ENCODE measurements around the gene PIM1.

Gene PIM1

DNA sequence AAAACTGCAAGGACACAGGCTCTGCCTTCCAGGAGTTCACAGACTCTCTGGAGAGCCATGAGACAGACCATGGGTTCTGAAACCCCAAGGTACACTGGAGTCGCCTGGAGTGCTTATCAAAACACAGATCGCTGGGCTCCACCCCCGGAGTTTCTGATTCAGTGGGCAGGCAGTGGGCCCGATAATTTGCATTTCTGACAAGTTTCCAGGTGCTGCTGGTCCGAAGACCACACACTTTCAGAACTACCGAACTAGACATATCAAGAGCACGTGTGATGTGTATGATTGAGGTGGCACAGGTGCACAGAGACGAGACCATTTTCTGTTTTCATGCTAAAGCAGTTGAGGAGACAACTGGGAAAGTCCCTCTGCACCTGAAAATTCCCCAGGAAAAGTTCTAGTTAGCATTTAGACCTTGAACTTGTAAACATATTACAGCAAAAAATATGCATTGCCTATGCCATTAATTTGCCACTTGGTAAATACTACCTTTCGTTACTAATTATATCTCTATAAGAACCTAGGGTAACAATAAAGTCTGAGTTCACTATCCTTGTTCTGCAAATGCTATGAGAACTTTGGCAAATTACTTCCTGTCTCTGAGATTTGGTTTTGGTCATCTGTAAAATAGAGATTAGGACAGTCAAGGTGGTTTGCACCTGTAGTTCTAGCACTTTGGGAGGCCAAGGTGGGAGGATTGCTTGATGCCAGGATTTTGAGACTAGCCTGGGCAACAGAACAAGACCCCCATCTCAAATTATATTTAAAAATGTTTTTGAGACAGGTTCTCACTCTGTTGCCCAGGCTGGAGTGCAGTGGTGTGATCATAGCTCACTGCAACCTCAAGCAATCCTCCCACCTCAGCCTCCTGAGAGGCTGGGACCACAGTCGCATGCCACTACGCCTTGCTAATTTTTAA is 14.3 kb upstream of the PIM1 start:
- H3K36me3 ChIP-seq (ENCODE audit: control insufficient read depth in 1 of 2, insufficient read depth in 2 of 2, low read length in 2 of 2) = no peaks in the 10 kb centered on the region
- DNase-seq = no peak
- no peaks in the 10 kb centered on the region for H3K79me1 ChIP-seq (ENCODE audit: low read length)
- H4K12ac ChIP-seq (ENCODE audit: low read depth, low read length) = no peak overlapping the region
- no peaks in the 10 kb centered on the region for H3K9me3 ChIP-seq (ENCODE audit: insufficient read depth, low read depth, low read length)
- no peak overlapping the region for H4K91ac ChIP-seq (ENCODE audit: low read depth, low read length)
- H3K9ac ChIP-seq (ENCODE audit: low read length) = no peak overlapping the region
- H3K4me1 ChIP-seq (ENCODE audit: control insufficient read depth in 1 of 2, insufficient read depth in 2 of 2, low read length in 2 of 2) = no peaks in the 10 kb centered on the region
- no peak overlapping the region for H3K14ac ChIP-seq (ENCODE audit: low read length)
- H3K79me2 ChIP-seq (ENCODE audit: control insufficient read depth, insufficient read depth, low read length, poor library complexity) = no peaks in the 10 kb centered on the region
- no peak overlapping the region for H3K23ac ChIP-seq (ENCODE audit: low read length)
- no peak overlapping the region for H2BK12ac ChIP-seq (ENCODE audit: low read length)
- H4K8ac ChIP-seq (ENCODE audit: low read depth, low read length) = no peak overlapping the region
- peak overlapping the region; percentile 64 for H2AK5ac ChIP-seq (ENCODE audit: low read length)
- H3K27me3 ChIP-seq (ENCODE audit: insufficient read depth, low read length) = no peaks in the 10 kb centered on the region
- H3K27ac ChIP-seq (ENCODE audit: low read depth, low read length) = no peak overlapping the region
- no peak overlapping the region for H2BK5ac ChIP-seq (ENCODE audit: low read depth, low read length, poor library complexity)
- no peak overlapping the region for H2AFZ ChIP-seq (ENCODE audit: insufficient read depth, low read length, poor library complexity)
- no peak overlapping the region for H3K4ac ChIP-seq (ENCODE audit: low read depth, low read length)
- WGBS (ENCODE audit: extremely low coverage, insufficient coverage, insufficient read length) = no CpG with 5 or more reads among the region's 11 CpGs
- no peak overlapping the region for H3K4me3 ChIP-seq (ENCODE audit: low read depth, low read length)
- no peak overlapping the region for H2BK120ac ChIP-seq (ENCODE audit: insufficient read depth, low read length, poor library complexity)
- no peak overlapping the region for H3K4me2 ChIP-seq (ENCODE audit: low read length)
- H3K18ac ChIP-seq (ENCODE audit: low read length) = no peak overlapping the region

DNA sequence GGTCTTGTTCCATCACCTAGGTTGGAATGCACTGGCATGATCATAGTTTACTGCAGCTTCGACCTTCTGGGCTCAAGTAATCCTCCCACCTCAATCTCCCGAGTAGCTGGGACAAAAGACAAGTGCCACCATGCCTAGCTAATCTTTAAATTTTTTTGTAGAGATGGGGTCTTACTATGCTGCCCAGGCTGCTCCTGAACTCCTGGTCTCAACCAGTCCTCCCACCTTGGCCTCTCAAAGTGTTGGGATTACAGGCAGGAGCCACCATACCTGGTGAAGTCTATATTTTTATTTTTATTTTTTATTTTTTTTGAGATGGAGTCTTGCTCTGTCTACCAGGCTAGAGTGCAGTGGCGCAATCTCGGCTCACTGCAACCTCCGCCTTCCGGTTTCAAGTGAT is 11.4 kb upstream of the PIM1 start:
- no peak overlapping the region for H4K91ac ChIP-seq (ENCODE audit: low read depth, low read length)
- no peaks in the 10 kb centered on the region for H3K79me2 ChIP-seq (ENCODE audit: control insufficient read depth, insufficient read depth, low read length, poor library complexity)
- no peak overlapping the region for H3K4me2 ChIP-seq (ENCODE audit: low read length)
- no peak overlapping the region for H3K4ac ChIP-seq (ENCODE audit: low read depth, low read length)
- no peak overlapping the region for H2AFZ ChIP-seq (ENCODE audit: insufficient read depth, low read length, poor library complexity)
- H2BK12ac ChIP-seq (ENCODE audit: low read length) = no peak overlapping the region
- no peaks in the 10 kb centered on the region for H3K36me3 ChIP-seq (ENCODE audit: control insufficient read depth in 1 of 2, insufficient read depth in 2 of 2, low read length in 2 of 2)
- no peaks in the 10 kb centered on the region for H3K79me1 ChIP-seq (ENCODE audit: low read length)
- H4K8ac ChIP-seq (ENCODE audit: low read depth, low read length) = no peak overlapping the region
- no peaks in the 10 kb centered on the region for H3K27me3 ChIP-seq (ENCODE audit: insufficient read depth, low read length)
- no peak overlapping the region for H2AK5ac ChIP-seq (ENCODE audit: low read length)
- H3K4me1 ChIP-seq (ENCODE audit: control insufficient read depth in 1 of 2, insufficient read depth in 2 of 2, low read length in 2 of 2) = no peaks in the 10 kb centered on the region
- no peak overlapping the region for H3K9ac ChIP-seq (ENCODE audit: low read length)
- no peak overlapping the region for H4K12ac ChIP-seq (ENCODE audit: low read depth, low read length)
- H3K18ac ChIP-seq (ENCODE audit: low read length) = no peak overlapping the region
- DNase-seq = no peak
- no CpG with 5 or more reads among the region's 6 CpGs for WGBS (ENCODE audit: extremely low coverage, insufficient coverage, insufficient read length)
- no peak overlapping the region for H3K27ac ChIP-seq (ENCODE audit: low read depth, low read length)
- H2BK5ac ChIP-seq (ENCODE audit: low read depth, low read length, poor library complexity) = no peak overlapping the region
- peak overlapping the region; percentile 24 for H2BK120ac ChIP-seq (ENCODE audit: insufficient read depth, low read length, poor library complexity)
- H3K4me3 ChIP-seq (ENCODE audit: low read depth, low read length) = no peak overlapping the region
- H3K23ac ChIP-seq (ENCODE audit: low read length) = no peak overlapping the region
- H3K9me3 ChIP-seq (ENCODE audit: insufficient read depth, low read depth, low read length) = no peaks in the 10 kb centered on the region
- no peak overlapping the region for H3K14ac ChIP-seq (ENCODE audit: low read length)

DNA sequence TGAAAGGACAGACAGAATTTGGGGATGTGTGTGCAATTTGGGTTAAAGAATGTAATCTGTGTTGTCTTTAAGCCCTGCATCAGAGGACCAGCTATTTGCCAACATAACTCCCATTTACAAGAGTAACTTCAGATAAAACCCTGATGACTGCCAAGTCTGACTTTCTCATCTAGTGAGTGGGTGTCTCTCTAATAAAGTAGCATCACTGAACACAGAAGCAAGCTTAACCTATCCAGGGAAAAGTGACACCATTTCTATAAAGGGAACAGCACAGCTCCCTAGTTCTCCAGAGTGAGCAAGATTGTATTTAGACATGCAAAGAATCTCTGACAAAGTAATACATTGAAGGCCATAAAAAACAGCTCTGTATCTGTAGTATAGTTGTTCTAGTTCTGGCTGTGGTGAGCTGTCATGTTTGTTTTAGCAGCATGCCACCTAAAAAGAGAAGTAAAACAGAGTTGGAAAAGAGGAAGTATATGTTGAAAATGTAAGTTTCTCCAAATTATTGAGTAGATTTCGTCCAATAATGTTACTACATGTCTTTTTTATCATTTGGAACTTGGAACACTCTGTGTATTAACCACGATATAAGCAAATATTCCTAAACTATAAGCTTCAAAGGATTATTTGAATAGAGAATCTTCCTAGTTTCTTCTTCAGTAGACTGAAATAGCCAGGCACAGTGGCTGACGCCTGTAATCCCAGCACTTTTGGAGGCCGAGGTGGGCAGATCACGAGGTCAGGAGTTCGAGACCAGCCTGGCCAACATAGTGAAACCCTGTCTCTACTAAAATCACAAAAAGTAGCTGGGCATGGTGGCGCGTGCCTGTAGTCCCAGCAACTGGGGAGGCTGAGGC is 8.8 kb upstream of the PIM1 start:
- DNase-seq = no peak
- Histone ChIP-seq H3K14ac (ENCODE audit: low read length) (no peak overlapping the region), H3K23ac (ENCODE audit: low read length) (no peak overlapping the region), H3K27ac (ENCODE audit: low read depth, low read length) (no peak overlapping the region), H3K9ac (ENCODE audit: low read length) (no peak overlapping the region), H2AFZ (ENCODE audit: insufficient read depth, low read length, poor library complexity) (no peak overlapping the region), H3K4me3 (ENCODE audit: low read depth, low read length) (no peak overlapping the region), H2BK5ac (ENCODE audit: low read depth, low read length, poor library complexity) (no peak overlapping the region), H4K8ac (ENCODE audit: low read depth, low read length) (no peak overlapping the region), H2AK5ac (ENCODE audit: low read length) (no peak overlapping the region), H3K79me1 (ENCODE audit: low read length) (no peaks in the 10 kb centered on the region), H3K4ac (ENCODE audit: low read depth, low read length) (no peak overlapping the region), H3K18ac (ENCODE audit: low read length) (no peak overlapping the region), H3K27me3 (ENCODE audit: insufficient read depth, low read length) (no peaks in the 10 kb centered on the region), H4K91ac (ENCODE audit: low read depth, low read length) (no peak overlapping the region), H3K9me3 (ENCODE audit: insufficient read depth, low read depth, low read length) (no peaks in the 10 kb centered on the region), H3K36me3 (ENCODE audit: control insufficient read depth in 1 of 2, insufficient read depth in 2 of 2, low read length in 2 of 2) (no peaks in the 10 kb centered on the region), H4K12ac (ENCODE audit: low read depth, low read length) (no peak overlapping the region), H2BK12ac (ENCODE audit: low read length) (no peak overlapping the region), H2BK120ac (ENCODE audit: insufficient read depth, low read length, poor library complexity) (no peak overlapping the region), H3K4me2 (ENCODE audit: low read length) (no peak overlapping the region), H3K79me2 (ENCODE audit: control insufficient read depth, insufficient read depth, low read length, poor library complexity) (no peaks in the 10 kb centered on the region), H3K4me1 (ENCODE audit: control insufficient read depth in 1 of 2, insufficient read depth in 2 of 2, low read length in 2 of 2) (peaks cover 0 to 2% of the 10 kb centered on the region in 2 experiments)
- no CpG with 5 or more reads among the region's 8 CpGs for WGBS (ENCODE audit: extremely low coverage, insufficient coverage, insufficient read length)

DNA sequence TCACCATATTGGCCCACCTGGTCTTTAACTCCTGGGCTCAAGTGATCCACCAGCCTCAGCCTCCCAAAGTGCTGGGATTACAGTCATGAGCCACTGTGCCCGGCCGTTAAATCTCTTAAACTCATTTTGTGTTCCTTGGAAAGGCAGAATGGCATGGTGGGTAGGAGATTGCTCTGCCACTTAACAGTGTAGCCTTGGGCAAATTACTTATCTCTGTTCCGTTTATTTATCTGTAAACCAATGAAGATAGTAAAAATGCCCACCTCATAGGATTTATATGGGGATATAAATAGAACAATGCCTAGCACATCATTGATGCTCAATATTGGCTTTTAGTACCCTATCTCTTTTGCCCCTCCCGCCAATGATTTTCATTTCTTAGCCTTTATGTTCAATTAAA is 7.2 kb upstream of the PIM1 start:
- no peak overlapping the region for H2AFZ ChIP-seq (ENCODE audit: insufficient read depth, low read length, poor library complexity)
- H3K4ac ChIP-seq (ENCODE audit: low read depth, low read length) = no peak overlapping the region
- H3K36me3 ChIP-seq (ENCODE audit: control insufficient read depth in 1 of 2, insufficient read depth in 2 of 2, low read length in 2 of 2) = no peaks in the 10 kb centered on the region
- no CpG with 5 or more reads among the region's 4 CpGs for WGBS (ENCODE audit: extremely low coverage, insufficient coverage, insufficient read length)
- H2BK12ac ChIP-seq (ENCODE audit: low read length) = no peak overlapping the region
- no peak overlapping the region for H3K27ac ChIP-seq (ENCODE audit: low read depth, low read length)
- H3K4me2 ChIP-seq (ENCODE audit: low read length) = no peak overlapping the region
- H3K23ac ChIP-seq (ENCODE audit: low read length) = no peak overlapping the region
- H3K9me3 ChIP-seq (ENCODE audit: insufficient read depth, low read depth, low read length) = no peaks in the 10 kb centered on the region
- no peak overlapping the region for H4K91ac ChIP-seq (ENCODE audit: low read depth, low read length)
- no peak overlapping the region for H4K8ac ChIP-seq (ENCODE audit: low read depth, low read length)
- no peaks in the 10 kb centered on the region for H3K79me1 ChIP-seq (ENCODE audit: low read length)
- H3K79me2 ChIP-seq (ENCODE audit: control insufficient read depth, insufficient read depth, low read length, poor library complexity) = no peaks in the 10 kb centered on the region
- no peak overlapping the region for H3K18ac ChIP-seq (ENCODE audit: low read length)
- peaks cover 0 to 2% of the 10 kb centered on the region in 2 experiments for H3K4me1 ChIP-seq (ENCODE audit: control insufficient read depth in 1 of 2, insufficient read depth in 2 of 2, low read length in 2 of 2)
- H3K27me3 ChIP-seq (ENCODE audit: insufficient read depth, low read length) = no peaks in the 10 kb centered on the region
- H2BK5ac ChIP-seq (ENCODE audit: low read depth, low read length, poor library complexity) = no peak overlapping the region
- no peak overlapping the region for H3K14ac ChIP-seq (ENCODE audit: low read length)
- no peak for DNase-seq
- no peak overlapping the region for H2AK5ac ChIP-seq (ENCODE audit: low read length)
- H3K9ac ChIP-seq (ENCODE audit: low read length) = no peak overlapping the region
- H2BK120ac ChIP-seq (ENCODE audit: insufficient read depth, low read length, poor library complexity) = no peak overlapping the region
- H4K12ac ChIP-seq (ENCODE audit: low read depth, low read length) = no peak overlapping the region
- H3K4me3 ChIP-seq (ENCODE audit: low read depth, low read length) = no peak overlapping the region

All from trophoblast cell (in vitro differentiated cells and primary cell).